Measurements from ENCODE around the gene XYLT1. TPM values are rescaled to one million over a fixed set of nuclear protein-coding genes. Genes with fewer than 3 reads are reported as not detected.

Gene XYLT1
- total and polyA plus RNA-seq, 2 of the 8 experiments (the other 6 are each of a cell fraction or from before 2014, with no cell fraction given): 6.6 to 25.4 TPM

DNA sequence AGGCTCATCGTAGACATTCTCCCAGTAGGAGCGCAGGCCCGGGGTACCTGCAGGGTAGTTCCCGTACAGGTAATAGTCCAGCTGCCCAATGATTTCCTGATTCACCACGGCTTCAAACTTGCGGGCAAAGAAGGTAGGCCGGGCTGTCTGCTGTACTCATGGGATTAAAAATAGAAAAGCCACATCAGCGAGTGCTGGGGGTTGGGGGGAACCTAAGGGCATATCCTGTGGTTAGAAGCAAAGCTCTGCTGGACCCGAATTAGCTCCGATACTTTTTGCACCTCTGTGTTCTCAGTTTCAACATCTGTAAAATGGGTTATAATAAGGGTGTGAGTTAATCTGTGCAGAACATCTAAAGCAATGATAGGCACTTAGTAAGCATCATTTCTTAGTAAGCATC lies 336.2 kb downstream of the XYLT1 start:
- no peaks in the 10 kb centered on the region for H3K36me3 ChIP-seq (ENCODE audit: control insufficient read depth in 2 of 4, insufficient read depth in 4 of 4, low read length in 3 of 4)
- no peaks in the 10 kb centered on the region for H3K23me2 ChIP-seq (ENCODE audit: low read depth, low read length)
- H2BK15ac ChIP-seq (ENCODE audit: low read length): no peak overlapping the region
- DNase-seq (ENCODE audit: low read depth in 1 of 2, low spot score in 2 of 2) (no peak), FAIRE-seq (no peak)
- no peak overlapping the region for H2BK12ac ChIP-seq (ENCODE audit: low read depth, low read length)
- no peak overlapping the region for H3K56ac ChIP-seq (replicated peaks; ENCODE audit: insufficient read length, low read depth, low read length)
- no peak overlapping the region for H3K23ac ChIP-seq (ENCODE audit: insufficient read length)
- no peak overlapping the region for H2BK120ac ChIP-seq (replicated peaks; ENCODE audit: low read depth, low read length)
- no peak overlapping the region for H3K4me2 ChIP-seq (ENCODE audit: insufficient read depth in 1 of 2, low read depth in 2 of 2, low read length in 2 of 2)
- peaks cover 0 to 1% of the 10 kb centered on the region in 2 experiments for H4K20me1 ChIP-seq (replicated peaks in 1 of 2; ENCODE audit: control insufficient read depth in 1 of 2, insufficient read depth in 2 of 2, low read length in 2 of 2)
- no peaks in the 10 kb centered on the region for H3K79me1 ChIP-seq (ENCODE audit: low read depth, low read length)
- H3K9ac ChIP-seq (replicated peaks in 1 of 4; ENCODE audit: extremely low read depth in 1 of 4, low read depth in 3 of 4, low read length in 3 of 4): no peak overlapping the region
- ChIA-PET CTCF (ENCODE audit: partially characterized antibody) (interaction anchor here (1.0 to 2.4 kb wide), 6 partner anchors 8 to 270 kb away, joined by 3 to 11 read pairs (median 4); no protein-coding TSS in a partner anchor), POLR2A (ENCODE audit: partially characterized antibody) (no interaction called here)
- no peak overlapping the region for H2AK5ac ChIP-seq (ENCODE audit: low read depth, low read length)
- H3K18ac ChIP-seq (ENCODE audit: extremely low read depth, low read length): no peak overlapping the region
- H3K9me3 ChIP-seq (ENCODE audit: insufficient read depth in 2 of 2, low read depth in 1 of 2, low read length in 1 of 2): no peaks in the 10 kb centered on the region
- no peak overlapping the region for H4K91ac ChIP-seq (replicated peaks; ENCODE audit: insufficient read length, low read length)
- peaks cover 0 to 4% (median 2%) of the 10 kb centered on the region in 4 experiments; a peak in 3 of 7 replicates for H3K4me1 ChIP-seq (replicated peaks in 1 of 4; ENCODE audit: control insufficient read depth in 3 of 4, insufficient read depth in 4 of 4, low read length in 3 of 4)
- H3K79me2 ChIP-seq (ENCODE audit: control insufficient read depth in 1 of 2, insufficient read depth in 2 of 2, low read length in 2 of 2): no peaks in the 10 kb centered on the region
- no peak overlapping the region for H2BK5ac ChIP-seq (ENCODE audit: low read depth, low read length)
- no peaks in the 10 kb centered on the region for H3K27me3 ChIP-seq (replicated peaks in 1 of 4; ENCODE audit: control insufficient read depth in 3 of 4, extremely low read depth in 1 of 4, insufficient read depth in 3 of 4, low read length in 3 of 4)
- H3K27ac ChIP-seq (ENCODE audit: low read depth, low read length): no peak overlapping the region
- H2BK20ac ChIP-seq (ENCODE audit: low read length): no peak overlapping the region
- no peak overlapping the region for H3K4ac ChIP-seq (replicated peaks; ENCODE audit: insufficient read length, low read depth, low read length)
- WGBS, 2 experiments (ENCODE audit: extremely low coverage in 1 of 2, insufficient coverage in 1 of 2, insufficient read length in 1 of 2, insufficient replicate concordance in 2 of 2, low coverage in 1 of 2, low lambda C conversion rate in 2 of 2, missing lambda C conversion rate in 1 of 2): 91% methylated on average over 10 of the region's 10 CpGs; no CpG with 5 or more reads in 1 of the 2 experiments
- no peak overlapping the region for H4K8ac ChIP-seq (ENCODE audit: extremely low read depth, insufficient read depth, low read length)
- no peak overlapping the region for H2AFZ ChIP-seq (ENCODE audit: low read length)
- no peak overlapping the region for H3K4me3 ChIP-seq (ENCODE audit: extremely low read depth in 1 of 4, insufficient read depth in 2 of 4, low read depth in 3 of 4, low read length in 4 of 4)
- no peak overlapping the region for H4K5ac ChIP-seq (ENCODE audit: insufficient read length, low read depth, low read length)
- H3K14ac ChIP-seq (ENCODE audit: insufficient read length): no peak overlapping the region
- no peak for TF ChIP-seq HDAC2 (IDR thresholded peaks at IDR 0.05; ENCODE audit: borderline replicate concordance in 1 of 2, low read depth in 2 of 2, low read length in 2 of 2)
- no peak for TF ChIP-seq SP1 (IDR thresholded peaks at IDR 0.05; ENCODE audit: low read depth, low read length)
- TF ChIP-seq MAFK (IDR thresholded peaks at IDR 0.05; ENCODE audit: low read depth, low read length): no peak
- TF ChIP-seq, protein P1, sequence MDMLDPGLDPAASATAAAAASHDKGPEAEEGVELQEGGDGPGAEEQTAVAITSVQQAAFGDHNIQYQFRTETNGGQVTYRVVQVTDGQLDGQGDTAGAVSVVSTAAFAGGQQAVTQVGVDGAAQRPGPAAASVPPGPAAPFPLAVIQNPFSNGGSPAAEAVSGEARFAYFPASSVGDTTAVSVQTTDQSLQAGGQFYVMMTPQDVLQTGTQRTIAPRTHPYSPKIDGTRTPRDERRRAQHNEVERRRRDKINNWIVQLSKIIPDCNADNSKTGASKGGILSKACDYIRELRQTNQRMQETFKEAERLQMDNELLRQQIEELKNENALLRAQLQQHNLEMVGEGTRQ (IDR thresholded peaks at IDR 0.05; ENCODE audit: low read length): no peak
- TF ChIP-seq BCL11A (IDR thresholded peaks at IDR 0.05; ENCODE audit: low read depth in 2 of 2, low read length in 2 of 2): no peak
- TF ChIP-seq CHD1 (IDR thresholded peaks at IDR 0.05; ENCODE audit: low read depth, low read length): no peak
- no peak for TF ChIP-seq SP2 (IDR thresholded peaks at IDR 0.05; ENCODE audit: low read length)
- no peak for TF ChIP-seq RFX5 (IDR thresholded peaks at IDR 0.05; ENCODE audit: borderline replicate concordance, low read depth, low read length)
- TF ChIP-seq TAF1 (IDR thresholded peaks at IDR 0.05; ENCODE audit: low read depth, low read length): no peak
- no peak for TF ChIP-seq CTBP2 (IDR thresholded peaks at IDR 0.05; ENCODE audit: borderline replicate concordance, insufficient read depth, insufficient read length, low read length)
- TF ChIP-seq ASH2L (IDR thresholded peaks at IDR 0.05; ENCODE audit: low read length): no peak
- no peak for TF ChIP-seq EZH2 (IDR thresholded peaks at IDR 0.05; ENCODE audit: low read depth, low read length, severe bottlenecking)
- TF ChIP-seq PHF8 (conservative IDR thresholded peaks at IDR 0.05; ENCODE audit: low read depth, low read length): no peak
- no peak for TF ChIP-seq SIX5 (IDR thresholded peaks at IDR 0.05; ENCODE audit: low read depth, low read length)

All from H1 (cell line).